Stimulated activated naive CD4-positive, alpha-beta T cell (primary cell): ENCODE measurements around the gene DTX3L.

ENCODE experiments used
- DNase-seq, 6 experiments: peaks; one replicate each; lab custom pipeline; 2025; lab: John Stamatoyannopoulos, UW

The DTX3L gene

GRCh38 chr3:122606330-122606729 lies 42.2 kb downstream of the DTX3L start:
- no peak for DNase-seq

GRCh38 chr3:122608916-122609315 lies 44.8 kb downstream of the DTX3L start:
- DNase-seq: no peak

- DNase-seq: no peak
Measured at GRCh38 chr3:122609798-122610559, 45.8 kb downstream of the DTX3L start.

- DNase-seq: no peak
Measured at GRCh38 chr3:122612696-122613095, 48.6 kb downstream of the DTX3L start.

GRCh38 chr3:122615303-122615702 lies 51.2 kb downstream of the DTX3L start:
- no peak for DNase-seq

GRCh38 chr3:122618614-122619013 lies 54.5 kb downstream of the DTX3L start:
- DNase-seq: no peak

GRCh38 chr3:122619040-122619439 lies 54.9 kb downstream of the DTX3L start:
- no peak for DNase-seq

GRCh38 chr3:122620399-122620798 lies 56.3 kb downstream of the DTX3L start:
- DNase-seq: no peak

- no peak for DNase-seq
Measured at GRCh38 chr3:122621112-122621511, 57.0 kb downstream of the DTX3L start.

- no peak for DNase-seq
Measured at GRCh38 chr3:122623031-122623829, 59.1 kb downstream of the DTX3L start.
